ENCODE measurements around the gene TBX1. TPM values are rescaled to one million over a fixed set of nuclear protein-coding genes. Genes with fewer than 3 reads are reported as not detected.

TBX1 gene
- total RNA-seq = not detected in 2 replicates

DNA sequence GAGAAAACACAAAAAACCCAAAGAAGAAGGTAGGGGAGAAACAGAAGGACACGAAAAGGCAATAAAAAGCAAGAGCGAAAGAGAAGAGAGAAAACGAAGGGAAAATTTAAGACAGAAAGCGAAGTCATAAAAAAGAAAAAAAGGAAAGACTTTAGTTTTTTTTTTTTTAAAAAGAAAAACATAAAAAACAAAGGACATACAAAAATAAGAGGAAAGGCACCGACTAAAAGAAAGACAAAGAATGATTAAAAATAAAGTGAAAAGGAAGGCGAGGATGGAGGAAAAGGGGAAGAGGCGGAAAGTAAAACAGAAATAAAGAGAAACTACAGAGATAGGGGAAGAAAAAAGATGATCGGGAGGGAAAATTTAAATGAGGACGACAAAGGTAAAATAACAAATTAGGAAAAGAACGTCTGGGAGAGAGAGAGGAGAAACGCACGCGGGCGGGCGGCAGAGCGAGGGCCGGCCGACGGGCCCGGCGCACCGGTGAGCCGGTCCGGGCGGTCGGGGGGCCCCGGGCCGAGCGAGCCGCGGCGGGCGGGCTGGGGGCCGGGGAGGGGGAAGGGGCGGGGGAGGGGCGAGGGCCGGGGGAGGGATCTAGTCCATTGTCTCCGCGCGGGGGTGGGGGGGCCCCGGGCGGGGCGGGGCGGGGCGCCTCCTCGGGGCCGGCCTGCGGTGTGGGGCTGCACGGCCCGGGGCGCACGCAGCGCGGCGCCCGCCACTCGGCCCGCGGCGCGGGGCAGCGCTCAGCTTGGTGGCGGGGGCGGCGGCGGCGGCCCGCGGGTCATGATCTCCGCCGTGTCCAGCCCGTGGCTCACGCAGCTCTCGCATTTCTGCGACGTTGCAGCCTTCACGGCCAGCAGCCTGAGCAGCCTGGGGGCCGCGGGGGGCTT lies at the start of gene TBX1:
Gene TBX1, plus strand, starts transcription at position 721 of the 893 bp plus-strand sequence. Its CDS starts 66 bp downstream, at position 787.
- H3K4me3 ChIP-seq (ENCODE audit: low read depth, low read length) = no peak within 1 kb of the TSS
- no peak for TF ChIP-seq CTCF (conservative IDR thresholded peaks at IDR 0.05; ENCODE audit: low read depth, low read length)
- no peak for DNase-seq (ENCODE audit: low read depth)

- no peak for TF ChIP-seq CTCF (conservative IDR thresholded peaks at IDR 0.05; ENCODE audit: low read depth, low read length)
Observed at GRCh38 chr22:19713245-19713644, 47.3 kb upstream of the TBX1 start.

DNA sequence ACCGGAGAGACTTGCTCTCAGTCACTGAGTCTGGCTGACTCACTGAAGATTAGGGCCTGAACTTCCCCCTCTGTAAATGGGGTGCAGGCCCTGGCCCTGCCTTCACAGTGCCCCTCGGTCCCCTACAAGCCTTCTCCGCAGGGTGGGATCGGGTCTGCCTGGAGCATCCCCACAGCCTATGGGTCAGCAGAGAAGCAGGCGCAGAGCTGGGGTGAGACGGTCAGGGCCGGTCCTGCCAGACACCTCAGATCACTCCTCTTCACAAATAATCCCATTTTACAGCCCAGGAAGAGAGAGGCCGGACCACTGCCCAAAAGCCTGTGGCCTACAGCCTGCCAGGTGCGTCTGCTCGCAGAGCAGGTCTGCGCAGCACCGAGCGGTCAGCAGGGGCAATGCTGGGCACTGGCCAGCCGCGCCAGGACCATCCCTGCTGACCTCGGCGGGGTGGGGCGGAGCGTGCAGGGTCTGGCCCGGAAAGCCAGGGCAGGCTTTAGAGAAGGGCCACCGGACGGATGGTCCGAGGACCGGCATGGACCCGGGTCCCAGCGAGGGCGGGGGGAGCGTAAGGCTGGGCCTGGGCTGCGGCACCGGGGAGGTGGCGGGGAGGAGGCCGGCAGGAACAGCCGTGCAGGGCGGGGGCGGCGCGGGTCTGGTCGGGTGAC lies 46.8 kb upstream of the TBX1 start:
- TF ChIP-seq CTCF (conservative IDR thresholded peaks at IDR 0.05; ENCODE audit: low read depth, low read length) = no peak
- peak overlapping the region; percentile 14 for H3K4me3 ChIP-seq (ENCODE audit: low read depth, low read length)
- no peak for DNase-seq (ENCODE audit: low read depth)

More at GRCh38 chr22:19713245-19713644, 47.3 kb upstream of the TBX1 start:
- H3K4me3 ChIP-seq (ENCODE audit: low read depth, low read length) = no peak overlapping the region
- DNase-seq (ENCODE audit: low read depth) = no peak

GRCh38 chr22:19714312-19715187 lies 46.0 kb upstream of the TBX1 start, which contains the start of gene SEPTIN5:
Gene SEPTIN5 (plus strand): TSS chr22:19714503. CDS start chr22:19714589, 86 bp downstream.
- H3K4me3 ChIP-seq (ENCODE audit: low read depth, low read length) = peak within 1 kb of the TSS; percentile 36
- no peak for TF ChIP-seq CTCF (conservative IDR thresholded peaks at IDR 0.05; ENCODE audit: low read depth, low read length)
- DNase-seq (ENCODE audit: low read depth) = no peak

GRCh38 chr22:19715188-19715930 lies 45.2 kb upstream of the TBX1 start:
- no peak for DNase-seq (ENCODE audit: low read depth)
- no peak for TF ChIP-seq CTCF (conservative IDR thresholded peaks at IDR 0.05; ENCODE audit: low read depth, low read length)
- no peak overlapping the region for H3K4me3 ChIP-seq (ENCODE audit: low read depth, low read length)
